ENCODE results near the gene TRPV3.

GRCh38 chr17:3552916-3553315 is 4.7 kb downstream of the TRPV3 start:
- TF ChIP-seq POLR2A (IDR thresholded peaks at IDR 0.05) (no peak), CTCF (IDR thresholded peaks at IDR 0.05) (no peak)
